Measurements from ENCODE around the gene IFIT1.
A peak's percentile ranks its signal among the peaks of the same experiment; 100 is the strongest.
"Not testable (repeated sequence)": the region's sequence is repeated elsewhere in the genome, so short reads cannot be mapped to it uniquely, and the experiment has no call there.

Gene IFIT1, protein sequence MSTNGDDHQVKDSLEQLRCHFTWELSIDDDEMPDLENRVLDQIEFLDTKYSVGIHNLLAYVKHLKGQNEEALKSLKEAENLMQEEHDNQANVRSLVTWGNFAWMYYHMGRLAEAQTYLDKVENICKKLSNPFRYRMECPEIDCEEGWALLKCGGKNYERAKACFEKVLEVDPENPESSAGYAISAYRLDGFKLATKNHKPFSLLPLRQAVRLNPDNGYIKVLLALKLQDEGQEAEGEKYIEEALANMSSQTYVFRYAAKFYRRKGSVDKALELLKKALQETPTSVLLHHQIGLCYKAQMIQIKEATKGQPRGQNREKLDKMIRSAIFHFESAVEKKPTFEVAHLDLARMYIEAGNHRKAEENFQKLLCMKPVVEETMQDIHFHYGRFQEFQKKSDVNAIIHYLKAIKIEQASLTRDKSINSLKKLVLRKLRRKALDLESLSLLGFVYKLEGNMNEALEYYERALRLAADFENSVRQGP

DNA sequence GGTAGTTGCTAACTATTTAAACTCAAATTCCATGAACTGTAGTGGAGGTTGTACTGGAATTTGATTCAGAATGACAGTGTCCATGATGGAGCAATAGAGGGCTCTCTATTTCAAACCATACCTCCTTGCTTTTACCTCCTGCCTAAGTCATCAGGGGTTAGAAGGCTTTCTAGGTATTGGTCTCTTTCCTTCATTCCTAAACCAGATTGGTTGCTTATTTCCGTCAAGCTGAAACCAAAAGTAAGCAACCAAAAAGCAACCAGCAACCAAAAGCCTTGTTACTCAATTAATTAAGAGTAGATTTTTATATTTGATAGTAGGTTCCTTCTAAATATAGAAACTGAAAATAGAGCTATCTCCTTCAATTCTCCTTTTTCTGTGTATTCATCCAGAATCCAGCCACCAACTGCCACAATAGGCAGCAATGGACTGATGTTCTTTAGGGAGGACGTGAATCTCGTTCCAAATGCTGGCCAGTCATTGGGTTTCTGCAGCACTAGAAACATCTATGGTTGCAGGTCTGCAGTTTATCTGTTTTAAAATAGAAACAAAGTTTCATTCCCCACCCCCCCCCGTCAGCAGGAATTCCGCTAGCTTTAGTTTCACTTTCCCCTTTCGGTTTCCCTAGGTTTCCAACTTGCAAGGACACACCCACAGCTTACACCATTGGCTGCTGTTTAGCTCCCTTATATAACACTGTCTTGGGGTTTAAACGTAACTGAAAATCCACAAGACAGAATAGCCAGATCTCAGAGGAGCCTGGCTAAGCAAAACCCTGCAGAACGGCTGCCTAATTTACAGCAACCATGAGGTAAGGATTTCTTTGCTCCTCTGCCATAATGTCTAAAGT, at the start of gene IFIT1:
TSS of gene IFIT1 (plus strand) at position 717 of the 850 bp plus-strand sequence. CDS start at position 807, 90 bp downstream.
- DNase-seq (ENCODE audit: low spot score), result peak; percentile 78

- no peak for DNase-seq (ENCODE audit: low spot score)
Observed at GRCh38 chr10:89343089-89343767, 49.2 kb upstream of the IFIT1 start.

DNA sequence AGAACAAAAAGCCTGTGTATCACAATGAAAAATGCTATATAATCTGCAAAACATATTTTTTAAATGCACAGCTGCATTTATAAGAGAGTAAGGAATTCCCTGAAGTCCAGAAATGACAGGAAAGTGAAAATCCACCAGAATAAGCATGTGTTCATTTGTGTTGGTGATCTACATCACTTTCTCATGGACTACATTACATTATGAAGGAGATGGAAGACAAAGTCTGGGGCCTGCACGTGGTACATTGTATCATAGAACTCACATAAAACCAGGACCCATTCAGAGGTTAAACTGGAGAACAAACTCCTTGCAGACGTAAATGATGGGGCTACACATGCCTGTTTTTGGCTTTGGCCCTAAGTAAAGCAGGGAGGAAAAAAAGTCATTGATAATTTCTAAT, 48.3 kb upstream of the IFIT1 start:
- DNase-seq (ENCODE audit: low spot score), result no peak

GRCh38 chr10:89345367-89346000, 46.9 kb upstream of the IFIT1 start:
- no peak for DNase-seq (ENCODE audit: low spot score)

DNA sequence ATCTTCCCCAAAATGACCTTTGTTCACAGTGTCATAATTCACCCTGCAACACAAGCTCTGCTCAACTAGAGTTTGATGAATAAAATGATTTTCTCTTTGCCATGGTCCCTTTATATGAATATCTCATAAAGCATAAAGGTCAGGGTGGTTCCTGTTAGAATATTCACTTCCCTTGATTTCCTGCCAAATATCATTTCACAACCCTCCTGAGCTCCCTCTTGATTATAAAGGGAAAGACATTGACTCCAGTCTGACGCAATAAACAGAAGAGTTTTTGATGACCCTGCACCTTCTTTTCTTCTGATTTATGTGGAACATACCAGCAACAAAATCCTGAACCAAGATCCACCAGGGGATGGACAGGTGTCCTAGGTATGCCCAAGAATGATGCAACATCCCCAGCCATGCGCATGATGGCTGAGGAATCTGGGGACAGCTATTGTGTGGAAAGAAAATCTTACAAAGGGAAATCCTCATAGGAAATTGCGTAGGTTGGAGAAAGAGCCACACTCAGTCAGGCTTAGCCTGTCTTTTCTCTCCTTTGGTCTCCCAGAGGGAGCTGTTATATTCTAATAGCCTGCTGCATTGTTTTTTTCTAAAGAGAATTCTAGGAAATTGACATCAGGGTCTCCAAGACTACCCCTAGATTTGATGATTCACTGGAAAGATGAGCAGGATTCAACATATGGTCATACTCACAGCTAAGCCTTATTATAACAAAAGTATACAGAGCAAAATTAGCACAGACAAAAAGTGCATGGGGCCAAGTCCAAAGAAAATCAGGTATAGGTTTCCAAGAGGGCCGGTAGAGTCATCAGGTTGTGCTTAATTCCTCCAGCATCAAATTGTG, 45.8 kb upstream of the IFIT1 start:
- no peak for DNase-seq (ENCODE audit: low spot score)

DNA sequence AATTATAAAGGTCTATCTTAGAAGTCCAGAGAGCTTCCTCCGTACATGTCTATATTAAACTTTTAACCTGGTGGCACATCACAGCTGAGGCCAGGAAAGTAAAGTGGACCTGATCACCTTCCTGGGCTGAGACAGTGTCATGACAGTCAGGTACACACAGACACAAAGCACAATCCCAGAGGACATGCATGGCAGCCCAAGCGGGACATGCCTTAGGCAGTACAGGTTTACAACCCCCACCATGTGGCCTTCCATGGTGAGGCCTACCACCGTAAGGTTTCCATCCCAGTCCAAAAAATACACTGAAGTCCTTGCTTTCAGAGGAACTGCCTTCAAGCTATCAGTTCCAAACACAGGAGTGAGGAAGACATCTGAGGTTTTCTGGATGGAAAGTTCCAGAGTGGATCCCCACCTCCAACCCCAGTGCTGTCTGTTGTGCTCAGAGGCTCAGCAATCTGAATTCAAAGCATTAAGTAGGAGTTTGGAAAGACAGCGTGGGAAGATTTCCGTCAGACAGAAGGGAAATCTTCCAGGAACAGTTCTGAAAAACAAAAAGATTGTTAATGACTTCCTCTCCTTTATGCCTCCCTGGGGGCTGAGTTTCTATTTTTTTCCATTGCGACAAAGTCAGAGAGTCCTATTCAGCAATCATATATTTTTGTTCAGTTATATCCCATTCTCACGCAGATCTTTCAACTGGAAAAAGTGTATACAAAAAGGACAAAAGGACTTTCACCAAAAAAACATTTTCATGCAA, 44.5 kb upstream of the IFIT1 start:
- DNase-seq (ENCODE audit: low spot score), result no peak

GRCh38 chr10:89348481-89348880, 43.9 kb upstream of the IFIT1 start:
- no peak for DNase-seq (ENCODE audit: low spot score)

GRCh38 chr10:89348975-89349374, 43.4 kb upstream of the IFIT1 start:
- DNase-seq (ENCODE audit: low spot score), result no peak

- DNase-seq (ENCODE audit: low spot score), result not testable (repeated sequence)
Observed at GRCh38 chr10:89350631-89351315, 41.6 kb upstream of the IFIT1 start.

DNA sequence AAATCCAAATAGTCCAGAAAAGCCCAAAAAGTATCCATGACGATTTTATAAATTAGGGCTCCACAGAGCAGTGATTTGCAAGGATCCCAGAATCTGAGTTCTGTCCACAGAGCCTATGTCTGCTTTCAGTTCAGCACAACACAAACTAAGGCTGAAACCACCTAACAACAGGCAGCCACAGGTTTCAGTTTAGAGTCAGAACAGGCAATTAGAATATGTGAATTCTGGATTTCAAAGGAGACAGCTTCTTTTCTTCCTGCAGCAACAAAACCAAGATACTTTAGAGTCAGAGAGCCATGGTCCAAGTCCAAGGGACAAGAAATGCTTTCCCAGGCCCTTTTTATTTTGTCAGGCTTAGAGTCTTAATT, 41.0 kb upstream of the IFIT1 start:
- DNase-seq (ENCODE audit: low spot score), result no peak

GRCh38 chr10:89351780-89352597, 40.4 kb upstream of the IFIT1 start:
- DNase-seq (ENCODE audit: low spot score), result no peak

DNA sequence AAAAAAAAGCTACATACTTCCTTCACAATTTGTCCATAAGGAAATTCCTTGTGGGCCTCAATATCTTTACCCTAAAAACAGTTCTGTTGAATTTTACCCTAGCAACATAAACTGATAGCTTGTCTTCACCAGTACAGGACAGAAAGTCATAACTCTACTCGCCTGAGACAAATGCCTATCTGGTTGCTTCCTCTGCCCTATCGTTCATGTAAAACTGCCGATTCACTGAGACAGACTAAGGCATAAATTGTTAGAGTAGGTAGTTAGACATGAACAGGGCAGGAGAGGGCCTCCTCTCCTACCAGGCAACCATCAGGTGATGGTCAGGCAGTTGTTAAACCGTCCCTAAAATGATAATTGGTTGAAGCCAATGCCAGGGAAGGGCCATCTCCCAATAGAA, 39.6 kb upstream of the IFIT1 start:
- DNase-seq (ENCODE audit: low spot score), result peak; percentile 32

DNA sequence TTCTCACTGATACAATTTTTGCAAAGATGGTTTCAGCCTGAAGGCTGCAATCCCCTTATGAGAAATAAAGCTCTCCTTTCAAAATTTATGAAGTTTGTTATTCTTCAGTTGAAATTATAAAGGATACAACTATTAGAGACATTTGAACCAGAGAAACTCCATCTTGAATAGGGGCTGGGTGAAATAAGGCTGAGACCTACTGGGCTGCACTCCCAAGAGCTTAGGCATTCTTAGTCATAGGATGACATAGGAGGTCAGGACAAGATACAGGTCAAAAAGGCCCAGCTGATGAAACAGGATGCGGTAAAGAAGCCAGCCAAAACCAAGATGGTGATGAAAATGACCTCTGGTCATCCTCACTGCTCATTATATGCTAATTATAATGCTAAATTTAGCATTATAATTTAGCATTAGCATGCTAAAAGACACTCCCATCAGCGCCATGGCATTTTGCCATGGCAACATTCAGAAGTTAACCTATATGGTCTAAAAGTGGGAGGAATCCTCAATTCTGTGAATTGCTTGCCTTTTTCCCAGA, 37.0 kb upstream of the IFIT1 start:
- DNase-seq (ENCODE audit: low spot score), result no peak

- no peak for DNase-seq (ENCODE audit: low spot score)
Observed at GRCh38 chr10:89357096-89357495, 35.3 kb upstream of the IFIT1 start.

DNA sequence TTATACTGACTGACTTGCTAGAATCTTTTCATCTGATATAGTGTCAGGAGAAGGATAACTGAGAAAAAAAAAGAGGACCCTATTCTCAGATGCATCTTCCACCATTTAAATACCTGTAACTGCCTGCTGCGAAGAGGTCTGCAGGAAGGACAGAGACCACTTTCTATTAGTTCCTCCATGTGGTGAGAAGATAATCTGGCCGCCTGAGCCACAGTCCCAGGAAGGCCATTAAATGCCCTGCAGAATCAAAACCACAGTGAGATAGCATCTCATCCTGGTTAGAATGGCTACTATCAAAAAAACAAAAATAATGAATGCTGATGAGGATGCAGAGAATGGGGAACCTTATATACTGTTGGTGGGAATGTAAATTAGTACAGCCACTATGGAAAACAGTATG, 34.4 kb upstream of the IFIT1 start:
- DNase-seq (ENCODE audit: low spot score), result no peak

DNA sequence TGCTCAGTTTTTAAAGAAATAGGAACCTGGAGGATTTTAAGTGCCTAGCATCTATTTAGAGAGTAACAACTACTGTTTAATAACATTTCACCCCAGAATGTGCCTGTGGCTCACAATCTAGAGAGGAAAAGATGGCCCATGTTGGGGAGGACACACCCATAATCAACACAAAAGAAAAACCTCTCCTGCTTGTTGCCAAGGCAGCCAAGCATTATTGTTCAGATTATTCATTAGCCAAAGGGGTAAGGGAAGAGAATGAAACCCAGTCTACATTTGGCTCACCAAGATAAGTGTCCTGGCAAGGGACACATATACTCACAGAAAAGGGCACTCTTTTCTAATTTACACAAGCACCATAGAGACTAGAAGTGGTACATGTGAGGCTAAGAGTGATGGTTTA, 32.3 kb upstream of the IFIT1 start:
- no peak for DNase-seq (ENCODE audit: low spot score)

DNA sequence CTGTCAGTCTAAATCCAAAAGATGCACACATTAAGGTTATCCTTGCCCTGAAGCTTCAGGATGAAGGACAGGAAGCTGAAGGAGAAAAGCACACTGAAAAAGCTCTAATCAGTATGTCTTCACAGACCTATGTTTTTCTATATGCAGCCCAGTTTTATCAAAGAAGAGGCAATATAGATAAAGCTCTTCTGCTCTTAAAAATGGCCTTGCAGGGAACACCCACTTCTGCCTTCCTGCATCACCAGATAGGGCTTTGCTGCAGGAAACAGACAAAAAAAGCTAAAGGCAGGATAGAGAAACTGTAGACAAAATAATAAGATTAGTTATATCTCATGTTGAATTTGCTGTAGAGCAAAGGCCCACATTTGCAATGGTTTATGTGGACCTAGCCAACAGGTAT, 29.5 kb upstream of the IFIT1 start:
- DNase-seq (ENCODE audit: low spot score), result peak; percentile 50

DNA sequence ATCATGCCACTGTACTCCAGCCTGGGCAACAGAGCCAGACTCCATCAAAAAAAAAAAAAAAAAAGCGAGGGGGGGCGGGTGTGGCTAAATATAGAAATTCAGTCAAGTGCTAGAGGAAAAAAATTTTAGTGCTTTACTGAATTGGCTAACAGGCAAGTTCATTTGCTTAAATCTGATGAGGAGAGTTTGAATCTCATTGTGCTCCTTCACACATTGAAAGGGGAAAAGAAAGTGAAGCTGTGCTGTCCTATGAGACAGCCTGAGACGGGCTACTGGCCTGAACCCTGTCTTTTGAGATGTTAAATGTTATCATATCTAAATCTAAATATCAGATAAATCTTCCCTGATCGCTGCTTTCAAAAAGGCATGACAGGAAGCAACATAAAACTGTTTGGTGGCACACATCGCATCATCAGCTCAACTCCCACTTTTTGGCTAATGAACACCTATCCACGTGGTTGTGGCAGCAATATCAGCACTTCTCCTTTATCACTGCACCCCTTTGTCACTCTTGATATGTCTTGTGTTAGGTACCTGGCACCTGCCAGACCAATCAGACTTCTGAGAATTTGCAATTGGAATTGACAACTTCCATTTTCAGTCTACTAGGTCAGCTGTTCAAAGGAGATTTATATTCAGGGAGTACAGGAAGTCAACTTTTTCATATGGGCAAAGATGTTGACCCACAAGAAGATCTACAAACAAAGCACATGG, 28.5 kb upstream of the IFIT1 start:
- DNase-seq (ENCODE audit: low spot score), result no peak

All from hematopoietic multipotent progenitor cell treated with erythropoietin and hydrocortisone succinate and interleukin-3 and kit ligand, for 15 days (in vitro differentiated cells).